Ishikawa (cell line): ENCODE results near the gene KRTAP10-5.

Source experiments
- CEBPB ChIP-seq: IDR thresholded peaks from 2 replicates; pipeline ENCODE4 v1.6.1; 2012
- CREB1 ChIP-seq: IDR thresholded peaks from 2 replicates; pipeline ENCODE4 v1.6.1; 2012; ENCODE audit warnings: low read depth
- EGR1 ChIP-seq: IDR thresholded peaks from 2 replicates; pipeline ENCODE4 v1.6.1; 2012
- EP300 ChIP-seq: IDR thresholded peaks from 2 replicates; pipeline ENCODE4 v1.6.1; 2012; ENCODE audit warnings: borderline replicate concordance
- FOXM1 ChIP-seq: IDR thresholded peaks from 2 replicates; pipeline ENCODE4 v1.6.1; 2012; ENCODE audit warnings: low read depth, borderline replicate concordance
- MAX ChIP-seq: IDR thresholded peaks from 2 replicates; pipeline ENCODE4 v1.6.1; 2012
- NFIC ChIP-seq: IDR thresholded peaks from 2 replicates; pipeline ENCODE4 v1.6.1; 2012
- RAD21 ChIP-seq: IDR thresholded peaks from 2 replicates; pipeline ENCODE4 v1.6.1; 2012; ENCODE audit warnings: low read depth
- REST ChIP-seq: IDR thresholded peaks from 2 replicates; pipeline ENCODE4 v1.6.1; 2012; ENCODE audit warnings: low read depth, mild to moderate bottlenecking
- TAF1 ChIP-seq: IDR thresholded peaks from 2 replicates; pipeline ENCODE4 v1.6.1; 2012; ENCODE audit warnings: low read depth, mild to moderate bottlenecking
- TCF12 ChIP-seq: IDR thresholded peaks from 2 replicates; pipeline ENCODE4 v1.6.1; 2012; ENCODE audit warnings: low read depth
- TEAD4 ChIP-seq: IDR thresholded peaks from 2 replicates; pipeline ENCODE4 v1.6.1; 2012
- USF1 ChIP-seq: IDR thresholded peaks from 2 replicates; pipeline ENCODE4 v1.6.1; 2012
- YY1 ChIP-seq: IDR thresholded peaks from 2 replicates; pipeline ENCODE4 v1.6.1; 2012; ENCODE audit warnings: low read depth
- ZBTB7A ChIP-seq: IDR thresholded peaks from 2 replicates; pipeline ENCODE4 v1.6.1; 2012; ENCODE audit warnings: low read depth

KRTAP10-5 gene

GRCh38 chr21:44569861-44570517, 10.4 kb downstream of the KRTAP10-5 start:
- no peak for TF ChIP-seq EP300
- no peak for TF ChIP-seq YY1
- no peak for TF ChIP-seq MAX
- no peak for TF ChIP-seq NFIC
- TF ChIP-seq ZBTB7A, result no peak

- no peak for TF ChIP-seq RAD21
- TF ChIP-seq EGR1, result no peak
- no peak for TF ChIP-seq ZBTB7A
- no peak for TF ChIP-seq CEBPB
- no peak for TF ChIP-seq YY1
- TF ChIP-seq EP300, result no peak
- TF ChIP-seq TEAD4, result no peak
- TF ChIP-seq USF1, result no peak
- no peak for TF ChIP-seq TAF1
- no peak for TF ChIP-seq FOXM1
These were observed 11.5 kb downstream of the KRTAP10-5 start for GRCh38 chr21:44568667-44569556.

- no peak for TF ChIP-seq EGR1
- no peak for TF ChIP-seq TCF12
- TF ChIP-seq REST, result no peak
- TF ChIP-seq EP300, result no peak
- no peak for TF ChIP-seq YY1
- TF ChIP-seq USF1, result no peak
- TF ChIP-seq TEAD4, result no peak
- TF ChIP-seq NFIC, result no peak
- no peak for TF ChIP-seq ZBTB7A
- no peak for TF ChIP-seq RAD21
- TF ChIP-seq MAX, result no peak
- no peak for TF ChIP-seq FOXM1
- TF ChIP-seq TAF1, result no peak
- TF ChIP-seq CEBPB, result no peak
- no peak for TF ChIP-seq CREB1
These were observed 12.1 kb downstream of the KRTAP10-5 start for GRCh38 chr21:44568261-44568660.

GRCh38 chr21:44567481-44568171, 12.8 kb downstream of the KRTAP10-5 start:
- TF ChIP-seq USF1 (no peak), TEAD4 (no peak), YY1 (no peak), EP300 (no peak), REST (no peak), CREB1 (no peak), MAX (no peak), ZBTB7A (no peak), EGR1 (no peak), TAF1 (no peak), FOXM1 (no peak), NFIC (no peak), TCF12 (no peak), RAD21 (no peak), CEBPB (no peak)

GRCh38 chr21:44566403-44566802, 14.0 kb downstream of the KRTAP10-5 start:
- no peak for TF ChIP-seq FOXM1
- TF ChIP-seq REST, result no peak
- no peak for TF ChIP-seq EP300
- TF ChIP-seq MAX, result no peak
- no peak for TF ChIP-seq ZBTB7A
- TF ChIP-seq TEAD4, result no peak
- no peak for TF ChIP-seq EGR1
- no peak for TF ChIP-seq USF1
- TF ChIP-seq CEBPB, result no peak
- no peak for TF ChIP-seq TAF1
- no peak for TF ChIP-seq CREB1
- no peak for TF ChIP-seq RAD21
- TF ChIP-seq YY1, result no peak
- TF ChIP-seq TCF12, result no peak
- no peak for TF ChIP-seq NFIC
